NCI-H524 treated with DMSO at 0.1 percent for 48 hours (cell line): Measurements from ENCODE around the gene LPP.
A peak's percentile ranks its signal among the peaks of the same experiment; 100 is the strongest.

Source experiments
- DNase-seq: peaks from one replicate; lab custom pipeline; 2025; lab: John Stamatoyannopoulos, UW

LPP gene

DNA sequence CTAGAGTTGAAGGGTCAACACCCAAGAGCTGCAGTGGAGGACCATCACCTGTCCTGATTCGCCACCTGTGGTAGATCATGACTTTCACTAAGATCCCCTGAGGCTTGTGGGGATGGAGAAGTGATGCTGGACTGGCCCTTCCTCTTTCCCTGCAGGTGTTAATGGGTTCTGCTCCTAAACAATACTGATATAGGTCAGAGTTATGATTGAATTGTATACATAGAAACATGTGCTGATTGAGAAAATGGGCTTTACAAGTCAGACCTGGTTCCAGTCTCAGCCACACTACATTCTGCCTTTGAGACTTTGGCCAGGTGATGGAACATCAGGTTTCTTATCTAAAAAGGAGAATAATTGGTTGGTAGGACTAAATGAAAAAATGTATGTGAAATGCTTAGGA is 598.9 kb downstream of the LPP start:
- no peak for DNase-seq

DNA sequence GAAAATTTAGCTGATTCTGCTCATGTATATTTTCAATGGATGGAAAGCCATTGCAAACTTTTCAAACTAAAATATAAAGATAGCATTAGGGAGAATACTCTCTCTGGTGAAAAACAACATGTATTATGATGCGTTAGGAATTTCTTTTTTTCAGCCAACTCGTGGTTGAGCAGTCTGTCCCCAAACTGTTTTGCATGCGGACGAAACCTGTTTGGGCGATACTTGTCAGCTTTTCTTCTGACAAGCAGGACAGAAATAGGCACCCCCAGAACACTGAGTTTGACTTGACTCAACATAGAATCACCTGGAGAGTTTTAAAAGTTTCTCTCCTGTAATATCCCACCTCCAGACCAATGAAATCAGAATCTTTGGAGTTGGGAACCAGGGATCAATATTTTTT is 600.3 kb downstream of the LPP start:
- no peak for DNase-seq

DNA sequence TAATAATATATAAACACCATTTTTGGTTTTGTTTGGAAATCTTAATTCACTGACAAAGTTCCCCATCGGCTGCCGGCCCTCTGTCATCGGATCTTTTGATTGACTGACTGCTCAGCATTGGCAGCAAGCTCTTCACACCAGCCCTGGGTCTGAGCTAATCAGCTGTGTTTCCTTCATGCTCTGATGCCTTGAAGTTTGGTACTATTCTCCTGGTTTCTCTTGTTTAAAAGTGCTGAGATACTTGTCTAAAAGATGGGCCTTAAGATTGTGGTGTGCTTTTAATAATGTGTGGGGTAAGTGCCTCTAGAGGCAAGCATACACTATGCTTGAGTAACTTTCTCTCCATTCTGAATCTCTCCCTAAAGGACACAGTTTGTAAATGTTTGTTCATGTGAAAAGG is 602.3 kb downstream of the LPP start:
- no peak for DNase-seq

DNA sequence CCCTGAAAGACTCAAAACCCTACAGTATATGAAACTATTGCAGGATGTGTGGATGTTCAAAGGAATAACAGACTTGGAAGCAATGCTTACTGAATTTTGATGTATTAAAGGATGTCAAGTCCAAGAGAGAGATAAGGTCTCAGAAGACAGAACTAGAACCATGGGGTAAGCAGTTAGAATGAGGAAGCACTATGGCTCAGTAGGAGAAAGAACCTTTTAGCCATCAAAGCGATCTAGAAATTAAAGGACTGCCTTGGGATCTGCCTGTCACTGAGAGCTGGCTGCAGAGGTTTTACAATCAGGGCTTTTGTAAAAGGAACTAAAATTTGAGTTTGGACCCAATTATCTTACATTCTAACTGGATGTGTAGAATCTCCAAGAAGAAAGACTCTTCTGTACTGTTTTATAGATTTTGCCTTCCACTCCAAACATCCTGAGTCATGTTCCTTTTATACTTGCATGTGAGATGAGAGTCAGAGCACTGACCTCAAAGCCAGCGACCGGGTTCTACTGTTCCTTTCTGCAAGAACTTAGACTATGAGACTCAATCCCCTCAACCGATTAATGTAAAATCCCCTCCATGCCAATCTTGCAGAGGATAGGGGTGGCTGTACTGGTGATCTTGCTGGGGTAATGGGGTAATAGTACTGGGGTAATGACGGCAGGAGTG is 605.5 kb downstream of the LPP start:
- DNase-seq: no peak

DNA sequence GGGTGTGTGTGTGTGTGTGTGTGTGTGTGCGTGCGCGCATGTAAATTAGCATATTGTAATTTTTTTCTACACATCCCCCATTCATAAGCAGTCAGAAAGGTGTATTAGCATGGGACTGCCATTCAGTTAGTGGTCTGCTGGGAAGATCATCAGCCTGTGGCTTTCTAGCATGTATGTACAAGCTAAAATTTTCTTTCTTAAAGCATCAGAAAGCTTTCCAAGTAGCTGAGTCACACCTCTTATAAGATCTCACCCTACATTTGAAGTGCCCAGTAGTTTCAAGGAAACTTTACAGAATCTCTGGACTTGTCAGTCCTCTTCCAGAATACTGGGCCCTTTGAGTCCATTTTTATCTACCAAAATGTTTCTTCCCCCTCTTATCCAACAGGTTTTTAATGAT is 606.5 kb downstream of the LPP start:
- DNase-seq: no peak

DNA sequence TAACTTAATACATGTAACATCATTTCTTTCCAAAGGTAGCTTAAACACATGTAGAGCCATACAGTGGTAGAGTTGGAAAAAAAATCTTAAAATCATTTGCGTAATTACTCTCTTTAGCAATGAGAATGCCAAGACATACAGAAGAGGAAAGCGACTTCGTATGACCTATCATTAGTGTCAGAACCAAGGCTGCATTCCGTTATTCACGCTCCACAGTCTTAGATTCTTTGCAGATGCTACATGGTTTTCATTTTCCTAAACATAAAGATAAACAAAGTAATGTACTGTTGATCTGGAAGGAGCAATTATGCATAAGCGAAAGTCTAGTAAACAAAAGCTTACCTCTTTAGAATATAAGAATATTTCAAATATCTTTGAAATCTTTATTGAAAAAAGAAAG is 607.5 kb downstream of the LPP start:
- no peak for DNase-seq

DNA sequence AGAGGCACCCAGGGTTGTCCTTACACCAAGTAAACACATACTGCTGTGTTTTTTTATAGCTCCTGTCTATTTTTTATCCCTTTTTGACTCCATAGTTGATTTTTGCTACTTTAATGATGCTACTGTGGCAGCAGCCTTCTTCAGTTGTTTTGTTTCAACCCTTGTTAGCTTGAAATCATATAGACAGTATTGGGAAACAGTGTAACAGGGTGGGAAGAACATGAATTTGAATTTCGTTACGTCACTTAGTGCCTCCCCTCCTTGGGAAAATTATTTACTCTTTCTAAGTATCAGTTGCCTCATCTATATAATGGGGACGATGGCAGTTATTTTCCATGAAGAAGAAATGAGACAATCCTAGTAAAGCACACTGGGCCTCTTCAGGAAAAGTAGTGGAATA is 608.0 kb downstream of the LPP start:
- no peak for DNase-seq

DNA sequence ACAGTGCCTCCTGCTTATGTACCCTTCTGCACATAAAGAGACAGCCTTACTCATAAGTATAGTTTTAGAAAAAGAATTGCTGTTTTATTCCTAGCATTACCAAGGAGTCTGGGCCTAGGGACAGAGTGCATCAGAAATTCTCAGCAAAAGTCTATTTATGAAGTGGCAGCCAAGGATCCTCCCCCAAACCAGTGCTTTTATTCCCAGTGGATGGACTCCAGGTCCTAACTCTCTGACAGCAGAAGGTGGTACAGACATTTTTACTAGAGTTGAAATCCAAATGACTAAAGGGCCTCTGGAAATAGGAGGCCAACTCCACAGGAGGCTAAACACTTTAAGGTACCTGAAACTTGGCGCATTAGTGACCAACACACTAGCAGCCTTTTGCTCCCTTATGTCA is 610.7 kb downstream of the LPP start:
- DNase-seq: no peak

DNA sequence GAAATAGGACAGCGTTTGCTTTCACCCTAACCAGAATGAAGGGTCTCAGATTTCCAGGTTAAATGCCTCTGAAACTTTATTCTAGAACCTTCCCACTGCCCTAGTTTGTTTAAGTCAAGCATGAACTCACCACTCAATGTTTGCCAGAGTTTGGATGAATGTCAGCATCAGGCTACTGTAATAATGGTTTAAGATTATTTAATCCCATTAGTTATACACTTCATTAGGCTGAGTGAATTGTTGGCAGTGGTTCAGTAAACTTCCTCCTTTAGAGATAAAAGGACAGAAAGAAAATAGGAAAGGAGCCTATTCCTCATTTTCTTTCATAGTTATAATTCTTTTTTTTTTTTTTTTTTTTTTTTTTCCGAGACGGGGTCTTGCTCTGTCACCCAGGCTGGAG is 615.9 kb downstream of the LPP start:
- DNase-seq: peak; percentile 19

DNA sequence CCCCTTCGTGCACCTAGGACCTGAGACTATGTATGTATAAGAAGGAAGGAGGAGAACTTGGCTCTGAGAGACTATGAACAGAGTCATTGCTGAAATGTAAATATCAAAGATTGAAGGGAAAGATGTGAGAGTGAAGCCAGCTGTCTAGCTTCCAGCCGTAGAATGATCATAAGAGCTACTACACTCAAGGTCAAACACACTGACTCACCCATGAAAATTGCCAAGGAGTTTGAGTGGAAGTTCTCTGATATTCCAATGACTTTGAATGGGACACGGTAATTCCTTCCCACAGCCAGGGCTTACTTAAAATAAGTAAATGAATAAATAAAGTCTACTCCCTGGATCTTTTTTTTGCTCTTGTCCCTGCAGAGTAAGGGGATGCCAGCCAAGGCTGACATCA is 618.9 kb downstream of the LPP start:
- no peak for DNase-seq

DNA sequence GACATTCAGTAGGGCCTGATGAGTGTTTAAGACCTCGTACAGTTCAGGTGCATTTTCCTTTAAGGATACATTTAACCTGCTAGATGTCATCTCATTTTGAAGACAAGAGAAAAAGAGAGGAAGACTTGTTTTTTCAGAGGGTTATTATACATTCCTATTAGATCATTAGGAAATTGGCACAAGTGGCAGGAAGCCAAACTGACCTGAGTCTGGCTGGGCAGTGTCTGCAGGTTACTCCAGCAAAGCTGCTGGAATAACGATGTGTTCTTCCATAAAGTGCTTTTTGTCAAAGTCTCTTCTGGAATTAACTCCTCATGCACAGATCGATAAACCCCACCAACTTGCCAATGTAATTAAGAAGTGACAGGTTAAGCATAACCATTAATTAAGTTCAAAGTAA is 621.5 kb downstream of the LPP start:
- no peak for DNase-seq

DNA sequence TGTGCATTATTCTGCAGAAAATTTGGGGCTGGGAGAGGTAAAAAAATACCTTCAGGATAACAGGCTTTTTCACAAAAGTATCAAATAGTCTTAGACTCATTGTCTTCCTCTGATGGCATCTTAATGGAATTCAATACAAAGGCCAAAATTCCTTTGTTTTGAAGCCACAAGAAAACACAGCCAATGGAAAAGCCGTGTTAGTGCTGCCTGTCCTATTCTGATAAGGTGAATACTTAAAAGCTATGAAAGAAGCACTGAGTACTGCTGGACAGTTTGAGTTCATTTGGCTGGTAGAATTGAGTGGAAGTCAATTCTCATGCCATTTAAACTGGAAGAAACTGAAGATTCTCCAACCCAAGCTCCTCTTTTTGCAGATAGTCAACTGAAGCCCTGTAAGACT is 622.5 kb downstream of the LPP start:
- no peak for DNase-seq

DNA sequence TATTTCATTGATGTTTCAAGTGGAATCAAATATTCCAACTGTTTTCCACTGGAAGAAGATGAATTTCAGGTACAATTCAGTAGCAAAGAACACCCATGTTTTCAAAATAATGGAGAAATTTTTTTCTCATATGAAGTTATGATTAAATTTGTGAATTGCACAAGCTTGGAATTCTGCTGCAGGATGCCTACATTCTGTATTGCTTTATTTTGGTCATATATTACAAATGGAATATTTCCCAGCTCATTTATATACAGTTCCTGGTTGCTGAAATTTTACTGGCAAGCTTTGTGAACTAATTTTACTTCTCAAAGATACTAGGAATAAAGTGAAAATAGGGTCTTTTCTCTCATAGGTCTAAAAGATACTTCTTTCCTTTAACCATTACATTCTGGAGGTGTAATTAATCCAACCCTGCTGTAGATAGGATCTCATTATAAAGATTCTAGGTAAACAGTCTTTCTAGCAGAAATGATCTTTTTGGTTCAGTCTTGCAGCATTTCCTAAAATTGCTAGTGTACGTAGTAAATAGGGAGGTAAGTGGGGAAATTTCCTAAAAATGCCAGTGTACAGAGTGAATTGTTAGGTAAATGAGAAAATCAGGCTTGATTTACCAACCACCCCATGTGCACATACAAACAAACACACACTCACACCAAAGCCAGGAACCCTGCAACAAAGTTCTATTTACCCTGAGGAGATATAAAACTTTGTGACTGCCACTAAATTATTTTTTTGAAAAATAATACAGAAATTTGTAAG is 624.3 kb downstream of the LPP start:
- DNase-seq: no peak

DNA sequence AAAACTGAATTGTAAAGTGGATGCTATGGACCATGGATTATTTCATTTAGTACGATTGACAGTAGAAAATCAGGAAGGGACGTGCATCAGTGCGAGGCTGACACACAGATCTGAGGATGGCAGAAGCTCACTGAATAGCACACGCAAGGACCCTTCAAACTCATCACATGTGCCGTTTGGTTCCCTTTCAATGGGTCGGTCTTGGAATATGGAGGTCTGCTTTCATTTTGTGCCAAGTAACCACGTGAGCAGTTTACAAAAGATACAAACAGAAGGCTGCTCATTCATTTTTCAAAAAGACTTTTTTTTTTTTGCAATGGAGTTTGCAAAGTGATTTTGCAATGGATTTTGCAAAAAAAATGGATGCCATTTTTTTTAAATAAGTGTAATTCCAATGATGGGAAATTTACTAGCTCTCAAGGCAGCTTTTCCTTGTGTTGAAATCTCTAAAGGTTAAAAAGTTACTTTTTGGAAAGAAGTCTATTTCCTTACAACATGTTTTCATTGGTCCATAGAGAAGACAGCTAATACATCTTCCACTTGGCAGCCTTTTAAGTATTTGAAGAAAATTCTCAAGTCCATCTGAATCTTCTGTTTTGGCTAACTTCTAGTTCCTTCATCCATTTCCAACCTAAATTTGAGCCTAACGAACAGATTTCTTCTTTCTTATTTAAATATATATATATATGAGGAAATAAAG is 625.5 kb downstream of the LPP start:
- DNase-seq: no peak

DNA sequence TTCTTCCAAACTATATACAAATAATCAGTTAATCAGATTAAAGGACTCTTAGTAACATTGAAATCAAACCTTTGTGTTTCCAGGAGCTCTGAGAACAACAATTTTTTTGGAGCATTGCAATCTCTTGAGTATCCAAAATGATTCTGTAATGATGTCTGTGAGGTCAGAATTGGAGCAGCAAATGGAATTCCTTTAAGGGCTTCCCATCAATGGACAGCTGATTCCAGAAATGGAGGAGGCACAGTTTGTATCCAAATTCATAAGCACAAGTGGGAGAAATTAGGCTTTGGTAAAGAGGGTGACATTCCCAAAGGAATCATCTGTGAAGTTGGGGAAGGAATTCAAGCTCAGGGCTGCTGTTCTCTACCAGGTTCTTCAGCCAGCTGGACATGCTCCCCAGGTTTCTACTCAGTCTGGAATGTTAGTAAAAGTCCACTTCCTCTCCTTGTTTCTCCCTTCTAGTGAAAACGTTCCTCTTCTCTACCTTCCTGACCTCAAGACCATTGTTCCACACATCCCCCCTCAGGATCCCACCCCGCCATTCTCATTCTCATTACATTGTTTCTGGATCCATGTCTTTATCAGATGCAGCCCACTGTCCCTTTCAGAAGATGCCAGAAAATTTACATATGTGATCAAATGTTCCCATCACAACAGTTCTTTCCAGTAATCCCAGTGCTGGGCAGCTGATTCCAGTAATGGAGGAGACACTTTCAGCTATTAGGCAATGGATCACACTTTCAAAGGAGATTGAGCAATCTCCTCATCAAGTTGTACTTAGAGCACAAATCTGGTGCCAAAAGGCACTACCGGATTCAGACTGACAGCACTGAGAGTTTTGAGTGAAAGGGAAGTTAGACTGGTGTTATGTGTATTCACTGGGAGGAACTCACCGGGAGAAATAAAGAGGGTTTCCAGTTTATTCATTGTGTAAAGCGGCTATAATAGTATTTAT is 626.5 kb downstream of the LPP start:
- DNase-seq: no peak

DNA sequence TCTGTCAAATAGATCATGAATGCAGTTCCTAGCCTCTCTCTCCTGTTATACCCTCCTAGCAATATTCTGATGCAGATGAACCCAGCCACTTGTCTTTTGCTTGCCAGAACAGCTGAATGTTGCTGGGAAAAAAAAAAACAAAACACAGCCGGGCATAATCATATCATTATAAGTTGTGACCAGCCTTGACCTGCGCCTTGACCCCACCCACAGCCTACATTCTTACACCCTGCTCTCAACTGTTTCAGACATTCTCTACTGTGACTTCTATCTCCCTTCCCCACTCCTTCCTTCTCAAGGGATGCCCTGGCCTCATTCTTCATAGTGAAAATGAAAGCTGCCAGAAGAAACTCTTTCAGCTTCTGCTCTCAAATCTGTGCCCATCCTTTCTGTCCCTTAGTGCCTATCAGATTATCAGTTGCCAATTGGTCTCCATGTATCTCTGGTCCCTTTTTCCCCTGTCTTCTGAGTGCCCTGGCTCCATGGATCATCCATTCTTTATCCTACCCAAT is 628.7 kb downstream of the LPP start:
- DNase-seq: no peak

DNA sequence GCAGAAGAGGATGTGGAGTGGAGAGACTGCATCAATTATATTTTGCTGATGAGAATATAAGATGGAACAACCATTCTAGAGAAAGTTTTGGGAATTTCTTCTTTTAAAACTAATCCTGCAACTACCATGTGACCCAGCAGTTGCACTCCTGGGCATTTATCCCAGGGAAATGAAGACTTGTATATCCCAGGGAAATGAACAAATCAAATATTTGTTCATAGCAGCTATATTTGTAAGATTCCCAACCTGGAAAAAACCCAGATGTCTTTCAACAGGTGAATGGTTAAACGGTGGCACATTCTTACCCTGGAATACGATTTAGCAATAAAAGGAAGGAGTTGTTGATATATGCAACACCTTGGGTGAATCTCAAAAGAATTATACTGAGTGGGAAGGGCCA is 632.5 kb downstream of the LPP start:
- DNase-seq: no peak

DNA sequence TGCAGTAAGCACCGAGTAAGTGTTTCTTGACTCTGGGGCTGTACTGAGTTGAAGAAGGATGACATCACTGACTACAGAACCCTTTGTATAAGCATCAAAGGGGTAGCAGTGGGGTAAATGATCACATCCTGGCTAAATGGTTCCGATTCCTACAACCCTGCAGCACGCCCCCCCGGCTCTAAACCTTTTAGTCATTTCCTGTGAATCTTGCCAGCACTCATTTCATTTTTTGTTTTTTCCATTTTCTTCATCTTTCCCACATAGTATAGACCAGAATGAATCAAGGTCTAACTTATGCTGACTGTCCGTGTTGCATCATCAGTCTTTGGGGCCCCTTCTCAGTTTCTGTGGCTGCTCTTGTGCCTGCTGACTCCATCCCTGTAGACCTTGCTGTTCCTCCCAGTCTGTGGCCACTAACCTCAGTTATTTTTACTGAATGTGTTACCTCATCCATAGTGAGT is 634.7 kb downstream of the LPP start:
- no peak for DNase-seq

DNA sequence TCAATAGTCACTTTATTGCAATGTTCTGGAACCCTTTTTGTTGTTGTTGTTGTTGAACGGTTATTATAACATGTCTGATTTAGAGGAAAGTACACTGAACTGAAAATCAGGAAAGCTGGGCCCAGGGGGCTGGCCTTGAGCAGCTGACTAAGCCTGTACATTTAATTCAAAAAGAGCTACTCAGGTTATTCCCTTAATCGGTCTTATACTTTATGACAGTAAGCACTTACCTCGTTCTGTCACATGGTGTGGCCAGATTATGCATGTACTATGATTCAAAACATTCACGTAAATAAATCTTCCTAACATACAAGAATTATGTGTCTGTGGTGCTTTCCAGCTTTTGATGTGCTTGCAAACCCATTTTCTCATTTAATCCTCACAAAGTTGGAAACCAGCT is 635.3 kb downstream of the LPP start:
- no peak for DNase-seq

DNA sequence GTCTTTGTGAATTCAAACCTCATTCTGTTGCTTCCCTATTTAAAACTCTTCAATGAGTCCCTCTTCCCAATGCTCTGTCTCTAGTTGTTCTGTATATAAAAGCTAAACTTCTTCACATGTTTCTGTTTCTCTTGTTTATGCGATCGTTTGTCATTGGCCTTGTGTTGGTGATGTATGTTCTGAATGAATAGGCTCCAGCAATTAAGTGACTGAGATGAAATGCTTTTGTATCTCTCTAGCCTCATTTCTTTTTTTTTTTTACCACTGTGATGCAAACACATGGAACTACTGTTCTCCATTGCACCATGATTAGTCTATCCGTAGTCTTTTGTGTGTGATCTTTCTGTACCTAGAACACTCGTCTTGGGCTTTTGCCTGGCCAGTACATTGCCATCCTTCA is 637.4 kb downstream of the LPP start:
- DNase-seq: no peak

DNA sequence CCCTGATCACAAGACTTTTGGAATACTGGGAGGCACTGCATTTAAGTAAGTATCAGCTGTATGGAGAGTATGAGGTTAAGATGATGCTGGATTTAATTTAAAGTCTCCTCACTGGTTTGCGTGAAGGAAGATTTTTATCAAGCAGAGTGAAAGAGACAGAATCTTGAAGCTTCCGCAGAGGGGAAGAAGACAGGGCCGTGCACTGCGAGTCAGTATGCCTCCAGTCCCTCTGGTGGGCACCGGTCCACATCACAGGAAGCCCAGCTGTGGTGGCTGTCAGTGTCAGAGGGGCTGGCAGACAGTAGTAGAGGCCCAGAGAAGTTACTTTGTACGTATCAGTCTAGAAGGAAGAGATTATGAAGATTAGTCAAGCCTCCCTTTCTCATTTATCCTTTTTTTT is 638.8 kb downstream of the LPP start:
- no peak for DNase-seq

DNA sequence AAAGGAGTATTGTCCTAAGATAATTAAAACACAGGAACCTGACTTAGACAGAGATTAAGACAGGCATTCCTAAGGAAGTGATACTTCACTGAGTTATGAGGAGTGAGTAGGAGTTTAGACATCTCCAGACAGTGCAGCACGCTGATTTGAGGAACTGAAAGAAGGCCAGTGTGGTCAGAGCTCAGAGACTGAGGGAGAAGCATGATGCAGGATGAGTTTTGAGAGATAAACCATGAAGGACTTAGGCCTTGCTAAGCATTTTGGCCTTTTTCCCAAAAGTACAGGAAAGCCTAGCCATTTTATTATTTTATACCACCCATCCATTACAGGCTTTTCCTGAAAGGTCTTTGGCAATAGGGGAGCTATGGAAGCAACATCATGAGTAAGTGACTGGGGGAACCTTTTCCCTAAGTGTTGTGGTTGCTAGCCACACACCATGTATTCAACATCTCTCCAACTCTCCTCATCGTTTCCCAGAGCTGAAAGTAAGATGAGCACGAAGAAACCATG is 642.2 kb downstream of the LPP start:
- no peak for DNase-seq
